Activated naive CD4-positive, alpha-beta T cell treated with anti-CD3 and anti-CD28 coated beads, Interleukin-2, amount 50 U/mL, for 24 hours (primary cell): ENCODE data around the gene ELL3.
"Not testable (repeated sequence)": the region's sequence is repeated elsewhere in the genome, so short reads cannot be mapped to it uniquely, and the experiment has no call there.

Source experiments
- H3K27ac Mint-ChIP-seq: one replicate; pipeline ENCODE4 v1.8.0; 2021; ENCODE audit warnings: mild to moderate bottlenecking, mixed read lengths
- H3K27me3 Mint-ChIP-seq: one replicate; pipeline ENCODE4 v1.8.0; 2021; ENCODE audit warnings: mixed read lengths
- H3K36me3 Mint-ChIP-seq: one replicate; pipeline ENCODE4 v1.8.0; 2021; ENCODE audit warnings: mixed read lengths
- H3K4me1 Mint-ChIP-seq: one replicate; pipeline ENCODE4 v1.8.0; 2021; ENCODE audit warnings: mixed read lengths
- H3K4me3 Mint-ChIP-seq: one replicate; pipeline ENCODE4 v1.8.0; 2021; ENCODE audit warnings: mild to moderate bottlenecking, mixed read lengths
- H3K9me3 Mint-ChIP-seq: one replicate; pipeline ENCODE4 v1.8.0; 2021; ENCODE audit warnings: mixed read lengths

The ELL3 gene, protein sequence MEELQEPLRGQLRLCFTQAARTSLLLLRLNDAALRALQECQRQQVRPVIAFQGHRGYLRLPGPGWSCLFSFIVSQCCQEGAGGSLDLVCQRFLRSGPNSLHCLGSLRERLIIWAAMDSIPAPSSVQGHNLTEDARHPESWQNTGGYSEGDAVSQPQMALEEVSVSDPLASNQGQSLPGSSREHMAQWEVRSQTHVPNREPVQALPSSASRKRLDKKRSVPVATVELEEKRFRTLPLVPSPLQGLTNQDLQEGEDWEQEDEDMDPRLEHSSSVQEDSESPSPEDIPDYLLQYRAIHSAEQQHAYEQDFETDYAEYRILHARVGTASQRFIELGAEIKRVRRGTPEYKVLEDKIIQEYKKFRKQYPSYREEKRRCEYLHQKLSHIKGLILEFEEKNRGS

DNA sequence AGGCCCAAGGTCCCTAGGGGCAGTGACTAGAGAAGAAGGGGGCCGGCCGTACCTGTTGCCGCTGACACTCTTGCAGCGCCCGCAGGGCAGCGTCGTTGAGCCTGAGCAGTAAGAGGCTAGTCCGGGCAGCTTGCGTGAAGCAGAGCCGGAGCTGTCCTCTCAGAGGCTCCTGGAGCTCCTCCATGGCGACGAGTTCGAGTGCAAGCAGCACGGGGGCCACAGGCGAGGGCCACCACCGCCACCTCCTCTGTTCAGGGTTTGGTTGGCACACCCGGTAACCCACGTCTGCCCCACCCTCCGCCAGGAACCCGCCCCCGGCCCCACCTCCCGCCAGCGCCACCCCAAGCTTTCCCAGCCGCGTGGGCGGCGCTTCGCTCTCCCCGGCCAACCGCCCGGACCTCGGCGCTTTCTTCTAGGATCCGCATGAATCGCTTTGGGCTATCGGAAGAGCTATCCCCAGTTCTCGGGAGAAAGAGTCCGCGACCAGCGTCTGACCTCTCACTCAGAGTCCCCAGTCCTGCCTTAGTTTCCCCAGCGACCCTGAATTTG, at the start of gene ELL3:
ELL3 (minus strand) TSS at position 249 of the 549 bp plus-strand sequence; CDS start at position 184, 65 bp downstream.
- no peaks in the 10 kb centered on the region for H3K27me3 Mint-ChIP-seq
- no peaks in the 10 kb centered on the region for H3K36me3 Mint-ChIP-seq
- H3K4me1 Mint-ChIP-seq = peaks cover 21% of the 10 kb centered on the region
- H3K4me3 Mint-ChIP-seq = peak within 1 kb of the TSS; percentile 90
- no peaks in the 10 kb centered on the region for H3K9me3 Mint-ChIP-seq
- H3K27ac Mint-ChIP-seq = peak within 1 kb of the TSS; percentile 89

GRCh38 chr15:43826029-43826507, 49.3 kb upstream of the ELL3 start:
- no peaks in the 10 kb centered on the region for H3K9me3 Mint-ChIP-seq
- H3K27ac Mint-ChIP-seq = peak overlapping the region; percentile 95
- H3K4me3 Mint-ChIP-seq = peak overlapping the region; percentile 91
- peaks cover 60% of the 10 kb centered on the region for H3K4me1 Mint-ChIP-seq
- H3K36me3 Mint-ChIP-seq = peaks cover 8% of the 10 kb centered on the region
- H3K27me3 Mint-ChIP-seq = no peaks in the 10 kb centered on the region

- not testable (repeated sequence) for H3K9me3 Mint-ChIP-seq, H3K36me3 Mint-ChIP-seq, H3K27me3 Mint-ChIP-seq, H3K27ac Mint-ChIP-seq
- H3K4me1 Mint-ChIP-seq = peaks cover 64% of the 10 kb centered on the region
- peak overlapping the region; percentile 30 for H3K4me3 Mint-ChIP-seq
Observed at GRCh38 chr15:43825305-43825704, 48.5 kb upstream of the ELL3 start.

DNA sequence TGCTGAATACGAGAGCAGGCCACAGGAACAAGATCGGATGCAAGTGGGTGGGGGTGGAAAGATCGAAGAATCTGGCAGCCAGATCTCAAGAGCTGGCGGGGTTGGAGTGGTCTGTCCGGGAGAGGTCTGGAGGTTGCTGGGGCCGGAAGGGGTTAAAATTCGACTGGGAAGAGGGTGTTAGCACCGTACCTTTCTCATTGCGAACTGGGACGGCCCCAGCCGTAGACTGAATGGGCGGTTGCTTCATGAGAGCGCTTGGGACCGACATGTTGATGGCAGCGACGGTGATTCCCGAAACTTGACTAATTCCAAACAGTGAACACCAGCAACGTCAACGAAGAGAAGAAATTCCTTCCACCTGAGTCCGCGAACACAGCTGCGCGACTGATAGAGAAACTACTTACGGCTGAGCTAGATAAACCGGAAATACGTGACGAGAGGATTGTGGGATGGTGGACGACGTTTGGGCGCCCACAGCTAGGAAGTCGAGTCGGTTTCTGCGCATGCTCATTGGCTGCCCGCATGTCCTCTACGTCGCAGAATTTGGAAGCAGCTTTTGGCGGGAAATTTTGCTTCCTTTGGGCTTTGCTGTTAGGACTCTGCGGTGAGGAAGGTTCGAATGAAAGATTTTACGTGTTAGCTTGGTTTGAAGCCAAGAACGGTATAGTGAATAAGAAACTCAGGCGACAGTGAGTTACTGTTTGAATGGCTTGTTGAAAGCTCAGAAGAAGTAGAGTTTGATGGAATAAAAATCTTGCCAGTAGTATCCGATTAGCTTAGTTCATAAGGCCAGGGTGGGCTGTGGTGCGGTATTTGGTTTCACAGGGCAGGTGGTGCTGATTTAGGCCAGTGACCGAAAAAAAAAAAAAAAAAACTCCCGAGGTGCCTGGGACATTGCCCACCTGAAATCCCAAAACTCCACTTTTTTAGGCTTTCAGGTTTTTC, 47.8 kb upstream of the ELL3 start, which contains the start of gene MFAP1:
MFAP1 (minus strand) TSS at position 389 of the 945 bp plus-strand sequence; CDS start at position 268, 121 bp downstream.
- H3K36me3 Mint-ChIP-seq = peaks cover 5% of the 10 kb centered on the region
- H3K4me1 Mint-ChIP-seq = peaks cover 59% of the 10 kb centered on the region
- H3K27me3 Mint-ChIP-seq = no peaks in the 10 kb centered on the region
- no peaks in the 10 kb centered on the region for H3K9me3 Mint-ChIP-seq
- peak within 1 kb of the TSS; percentile 99 for H3K4me3 Mint-ChIP-seq
- peak within 1 kb of the TSS; percentile 99 for H3K27ac Mint-ChIP-seq

DNA sequence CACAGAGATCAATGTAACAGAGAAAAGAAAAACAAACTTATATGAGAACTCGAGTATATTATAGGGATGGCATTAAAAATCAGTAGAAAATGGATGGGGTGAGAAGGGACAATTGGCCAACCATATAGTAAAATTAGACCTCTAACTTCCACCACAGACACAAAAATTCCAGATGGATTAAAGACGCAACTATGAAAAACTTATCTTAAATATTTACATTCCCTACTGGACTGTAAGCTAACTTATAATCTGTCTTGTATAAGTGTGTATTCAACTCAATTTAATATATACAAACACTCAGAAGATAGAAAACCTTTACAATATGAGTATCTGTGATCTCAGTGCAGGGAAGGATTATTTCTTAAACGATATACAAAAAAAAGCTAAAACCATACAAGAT, 44.7 kb upstream of the ELL3 start:
- Mint-ChIP-seq H3K27me3 (no peaks in the 10 kb centered on the region), H3K9me3 (no peaks in the 10 kb centered on the region), H3K4me3 (peak overlapping the region; percentile 79), H3K36me3 (peaks cover 6% of the 10 kb centered on the region), H3K27ac (no peak overlapping the region), H3K4me1 (peaks cover 39% of the 10 kb centered on the region)

GRCh38 chr15:43815064-43815463, 38.3 kb upstream of the ELL3 start:
- H3K9me3 Mint-ChIP-seq, H3K4me3 Mint-ChIP-seq, H3K27me3 Mint-ChIP-seq: not testable (repeated sequence)
- Mint-ChIP-seq H3K27ac (peak overlapping the region; percentile 16), H3K4me1 (peaks cover 11% of the 10 kb centered on the region), H3K36me3 (peaks cover 18% of the 10 kb centered on the region)

- no peaks in the 10 kb centered on the region for H3K27me3 Mint-ChIP-seq
- H3K4me3 Mint-ChIP-seq = no peak overlapping the region
- H3K9me3 Mint-ChIP-seq = no peaks in the 10 kb centered on the region
- H3K36me3 Mint-ChIP-seq = peaks cover 18% of the 10 kb centered on the region
- H3K4me1 Mint-ChIP-seq = peaks cover 4% of the 10 kb centered on the region
- no peak overlapping the region for H3K27ac Mint-ChIP-seq
Observed at GRCh38 chr15:43808960-43809678, 32.4 kb upstream of the ELL3 start.

DNA sequence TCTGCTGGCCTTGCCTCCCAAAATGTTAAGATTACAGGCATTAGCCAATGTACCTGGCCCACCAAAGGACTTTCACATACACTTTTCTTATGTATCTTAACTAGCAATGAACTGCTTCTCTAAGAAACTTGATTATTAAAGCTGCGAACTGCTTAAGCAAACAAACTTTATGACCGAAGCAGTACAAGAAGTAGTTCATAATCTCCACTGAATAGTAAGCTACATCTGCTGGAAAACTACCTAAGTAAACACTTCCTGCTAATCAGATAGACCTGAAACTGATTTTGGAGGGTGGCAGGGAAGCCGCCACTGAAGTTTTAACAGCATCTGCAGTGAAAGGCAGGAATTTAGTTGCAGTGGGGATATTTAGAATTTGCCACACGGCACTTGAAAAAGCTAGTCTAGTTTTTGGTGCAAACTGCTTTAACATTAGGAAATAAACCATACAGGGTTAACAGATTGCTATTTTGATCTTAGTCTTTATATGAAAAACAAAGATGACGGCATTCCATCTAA, 31.7 kb upstream of the ELL3 start:
- no peaks in the 10 kb centered on the region for H3K9me3 Mint-ChIP-seq
- no peaks in the 10 kb centered on the region for H3K27me3 Mint-ChIP-seq
- H3K4me1 Mint-ChIP-seq = peaks cover 4% of the 10 kb centered on the region
- no peak overlapping the region for H3K27ac Mint-ChIP-seq
- H3K4me3 Mint-ChIP-seq = no peak overlapping the region
- peaks cover 18% of the 10 kb centered on the region for H3K36me3 Mint-ChIP-seq

DNA sequence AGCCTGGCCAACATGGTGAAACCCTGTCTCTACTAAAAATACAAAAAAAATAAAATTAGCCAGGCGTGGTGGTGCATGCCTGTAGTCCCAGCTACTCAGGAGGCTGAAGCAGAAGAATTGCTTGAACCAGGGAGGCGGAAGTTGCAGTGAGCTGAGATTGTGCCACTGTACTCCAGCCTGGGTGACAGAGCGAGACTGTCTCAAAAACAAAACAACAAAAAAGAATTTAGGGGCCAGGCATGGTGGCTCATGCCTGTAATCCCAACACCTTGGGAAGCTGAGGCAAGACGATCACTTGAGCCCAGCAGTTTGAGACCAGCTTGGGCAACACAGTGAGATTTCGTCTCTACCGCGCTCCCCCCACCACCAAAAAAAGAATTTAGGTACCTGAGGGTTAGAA, 25.9 kb upstream of the ELL3 start:
- not testable (repeated sequence) for H3K27ac Mint-ChIP-seq, H3K4me3 Mint-ChIP-seq, H3K9me3 Mint-ChIP-seq, H3K27me3 Mint-ChIP-seq
- peaks cover 35% of the 10 kb centered on the region for H3K36me3 Mint-ChIP-seq
- H3K4me1 Mint-ChIP-seq = peaks cover 38% of the 10 kb centered on the region

DNA sequence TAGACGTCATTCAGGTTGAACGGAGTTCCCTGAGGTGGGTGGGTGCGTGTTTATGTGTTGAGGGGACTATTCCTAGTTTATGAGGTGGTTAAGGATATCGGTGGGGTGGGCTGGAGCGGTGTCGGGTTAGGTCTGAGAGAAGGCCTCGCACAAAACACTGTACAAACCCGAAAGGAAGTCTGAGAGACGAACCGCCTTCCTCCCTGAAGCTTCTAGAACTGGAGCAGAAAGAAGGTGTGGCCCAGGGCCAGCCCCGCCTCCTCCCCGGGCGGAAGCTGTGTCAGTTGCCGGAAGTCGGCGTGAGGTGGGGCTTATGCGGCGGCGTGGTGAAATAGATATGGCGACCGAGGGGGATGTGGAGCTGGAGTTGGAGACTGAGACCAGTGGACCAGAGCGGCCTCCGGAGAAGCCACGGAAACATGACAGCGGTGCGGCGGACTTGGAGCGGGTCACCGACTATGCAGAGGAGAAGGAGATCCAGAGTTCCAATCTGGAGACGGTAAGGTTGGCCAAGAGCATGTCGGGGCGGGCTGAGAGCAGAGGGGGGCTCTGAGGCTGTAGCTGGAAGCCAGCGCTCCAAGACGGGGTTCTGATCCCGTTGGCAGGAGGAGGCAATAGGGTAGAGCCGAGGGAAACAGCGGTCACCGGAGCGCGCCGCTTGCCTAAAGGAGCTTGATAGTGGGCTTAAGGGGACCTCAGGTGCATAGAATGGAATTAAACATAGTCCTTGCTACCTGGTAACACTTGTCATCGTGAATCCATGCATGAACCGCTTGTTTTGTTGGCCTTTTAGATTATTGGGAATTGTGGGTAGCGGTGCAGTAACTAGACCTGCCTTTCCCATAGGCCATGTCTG, 23.7 kb upstream of the ELL3 start, which contains the start of gene HYPK:
HYPK (plus strand) TSS at position 314 of the 856 bp plus-strand sequence; CDS start at position 338, 24 bp downstream.
- H3K4me1 Mint-ChIP-seq = peaks cover 54% of the 10 kb centered on the region
- no peaks in the 10 kb centered on the region for H3K9me3 Mint-ChIP-seq
- no peaks in the 10 kb centered on the region for H3K27me3 Mint-ChIP-seq
- H3K27ac Mint-ChIP-seq = peak within 1 kb of the TSS; percentile 100
- peak within 1 kb of the TSS; percentile 100 for H3K4me3 Mint-ChIP-seq
- peaks cover 36% of the 10 kb centered on the region for H3K36me3 Mint-ChIP-seq

DNA sequence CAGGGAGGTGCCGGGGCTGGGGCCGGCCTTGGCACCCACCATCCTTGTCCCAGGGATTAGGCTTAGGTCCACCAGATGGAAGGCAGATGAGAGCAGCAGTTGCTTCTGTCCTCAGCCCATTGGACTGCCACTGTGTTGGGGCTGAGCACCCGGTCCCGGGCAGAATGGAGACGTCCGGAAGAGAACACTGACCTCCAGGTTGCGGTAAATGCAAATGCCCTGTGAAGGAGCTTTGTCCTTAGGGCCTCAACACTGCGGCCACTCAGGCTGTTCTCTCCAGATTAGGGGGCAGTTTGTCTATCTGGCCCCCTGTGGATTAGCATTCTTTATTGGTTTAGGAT, 23.1 kb upstream of the ELL3 start, which contains the start of gene SERINC4:
SERINC4 (minus strand) TSS at position 276 of the 341 bp plus-strand sequence; CDS start at position 42, 234 bp downstream.
- H3K4me1 Mint-ChIP-seq = peaks cover 60% of the 10 kb centered on the region
- no peaks in the 10 kb centered on the region for H3K9me3 Mint-ChIP-seq
- H3K27me3 Mint-ChIP-seq = no peaks in the 10 kb centered on the region
- peaks cover 36% of the 10 kb centered on the region for H3K36me3 Mint-ChIP-seq
- H3K4me3 Mint-ChIP-seq = peak within 1 kb of the TSS; percentile 100
- H3K27ac Mint-ChIP-seq = peak within 1 kb of the TSS; percentile 100

GRCh38 chr15:43799209-43799944, 22.6 kb upstream of the ELL3 start:
- Mint-ChIP-seq H3K4me3 (no peak overlapping the region), H3K36me3 (peaks cover 41% of the 10 kb centered on the region), H3K9me3 (no peaks in the 10 kb centered on the region), H3K27me3 (no peaks in the 10 kb centered on the region), H3K27ac (peak overlapping the region; percentile 100), H3K4me1 (peaks cover 66% of the 10 kb centered on the region)

- peaks cover 77% of the 10 kb centered on the region for H3K4me1 Mint-ChIP-seq
- H3K27me3 Mint-ChIP-seq = no peaks in the 10 kb centered on the region
- H3K36me3 Mint-ChIP-seq = peaks cover 45% of the 10 kb centered on the region
- no peaks in the 10 kb centered on the region for H3K9me3 Mint-ChIP-seq
- no peak overlapping the region for H3K4me3 Mint-ChIP-seq
- H3K27ac Mint-ChIP-seq = peak overlapping the region; percentile 72
Observed at GRCh38 chr15:43796566-43796965, 19.8 kb upstream of the ELL3 start.
